Kidney tubule cell (primary cell): Measurements from ENCODE around the gene PDE4D.
A peak's percentile ranks its signal among the peaks of the same experiment; 100 is the strongest.
"Not testable (repeated sequence)": the region's sequence is repeated elsewhere in the genome, so short reads cannot be mapped to it uniquely, and the experiment has no call there.

Experiments
- DNase-seq: peaks from one replicate; pipeline ENCODE4 v3.0.0-alpha.2; 2018; ENCODE audit warnings: low spot score

PDE4D gene

DNA sequence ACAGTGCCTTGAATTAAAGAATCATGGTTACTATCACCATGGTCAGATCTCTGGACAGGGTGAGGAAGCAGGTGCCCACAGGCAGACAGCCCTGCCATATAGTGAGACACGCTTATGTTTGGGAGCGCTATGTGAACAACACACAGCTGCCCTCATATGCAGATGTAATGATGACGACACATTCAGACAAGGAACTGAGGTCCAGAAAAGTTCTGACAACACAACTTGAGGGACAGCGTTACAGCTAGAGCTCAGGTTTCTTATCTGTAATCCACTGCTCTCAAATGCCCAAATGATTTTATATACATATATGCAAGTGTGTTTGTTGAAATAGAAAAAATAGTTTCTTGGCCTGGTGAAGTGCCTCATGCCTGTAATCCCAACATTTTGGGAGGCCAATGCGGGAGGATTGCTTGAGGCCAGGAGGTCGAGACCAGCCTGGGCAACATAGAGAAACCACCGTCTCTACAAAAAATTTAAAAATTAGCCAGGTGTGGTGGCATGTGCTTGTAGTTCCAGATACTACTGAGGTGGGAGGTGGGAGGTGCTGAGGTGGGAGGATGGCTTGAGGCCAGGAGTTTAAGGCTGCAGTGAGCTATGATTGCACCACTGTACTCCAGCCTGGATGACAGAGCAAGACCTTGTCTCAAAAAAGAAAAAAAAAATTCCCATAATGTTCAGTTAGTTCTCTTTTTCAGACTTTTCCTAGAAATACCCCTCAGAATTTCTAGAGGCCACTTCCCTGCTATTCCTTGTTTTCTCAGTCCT is 887.4 kb downstream of the PDE4D start:
- no peak for DNase-seq

DNA sequence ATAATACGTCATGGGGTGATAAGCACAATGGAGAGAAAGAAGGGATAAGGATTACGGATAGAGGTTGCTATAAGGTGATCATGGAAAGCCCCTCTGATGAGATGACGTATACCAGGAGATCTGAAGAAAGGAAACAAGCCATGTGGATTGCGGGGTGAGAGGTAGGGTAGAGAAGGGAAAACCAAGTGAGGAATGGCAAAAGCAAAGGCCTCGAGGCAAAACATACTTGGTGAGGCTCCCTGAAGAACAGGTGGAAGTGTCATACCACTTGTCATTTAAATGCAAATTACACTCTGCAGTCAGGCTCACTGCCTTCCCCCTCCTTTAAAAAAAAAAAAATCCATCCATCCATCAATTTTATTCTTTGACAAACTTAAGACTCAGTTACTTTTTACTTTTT is 889.9 kb downstream of the PDE4D start:
- no peak for DNase-seq

DNA sequence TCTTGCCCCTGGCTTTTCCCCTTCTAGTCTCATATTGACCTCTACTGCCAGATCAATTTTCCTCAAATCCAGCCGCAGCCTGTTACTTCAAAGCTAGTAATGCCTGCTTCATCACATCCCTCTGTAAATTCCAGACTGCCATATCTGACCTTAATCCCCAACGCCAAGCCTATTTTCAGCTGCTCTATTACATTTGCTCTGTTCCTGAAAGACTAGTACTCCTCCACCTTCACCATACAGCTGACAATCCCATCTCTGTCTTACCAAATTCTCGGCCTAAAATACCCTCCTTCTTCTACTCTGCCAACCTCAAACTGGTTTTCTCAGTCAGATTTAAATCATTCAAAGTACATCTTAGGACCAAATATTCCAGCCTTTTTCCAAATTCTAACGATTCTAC is 890.4 kb downstream of the PDE4D start:
- DNase-seq = no peak

DNA sequence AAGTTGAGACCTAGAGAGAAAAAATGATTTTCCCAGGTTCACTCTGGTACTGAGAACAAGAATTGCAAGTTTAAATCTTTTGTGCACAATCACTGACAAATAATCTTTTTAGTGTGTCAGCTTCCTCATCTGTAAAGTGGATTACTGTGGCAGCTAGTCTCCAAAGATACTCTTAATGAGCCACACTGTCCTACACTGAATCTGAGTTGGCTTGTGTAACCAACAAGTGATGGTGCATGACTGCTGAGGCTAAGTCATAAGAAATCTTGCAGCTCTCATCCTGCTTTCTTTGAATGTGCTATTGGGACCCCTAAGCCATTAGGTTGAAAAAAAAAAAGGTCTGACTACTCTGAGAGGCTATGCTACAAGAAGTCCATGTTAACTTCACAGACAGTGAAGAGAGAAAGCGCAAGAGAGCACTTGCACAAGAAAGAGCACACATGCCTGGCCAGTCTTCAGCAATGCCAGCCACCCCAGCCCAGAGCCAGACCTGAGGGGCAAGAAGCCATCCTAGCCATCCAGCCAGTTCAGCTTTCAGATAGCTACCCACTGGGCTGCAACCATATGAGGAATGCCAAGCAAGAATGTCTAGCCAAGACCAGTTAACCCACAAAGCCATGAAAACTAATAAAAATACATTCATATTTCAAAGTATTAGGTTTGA is 891.2 kb downstream of the PDE4D start:
- DNase-seq = no peak

DNA sequence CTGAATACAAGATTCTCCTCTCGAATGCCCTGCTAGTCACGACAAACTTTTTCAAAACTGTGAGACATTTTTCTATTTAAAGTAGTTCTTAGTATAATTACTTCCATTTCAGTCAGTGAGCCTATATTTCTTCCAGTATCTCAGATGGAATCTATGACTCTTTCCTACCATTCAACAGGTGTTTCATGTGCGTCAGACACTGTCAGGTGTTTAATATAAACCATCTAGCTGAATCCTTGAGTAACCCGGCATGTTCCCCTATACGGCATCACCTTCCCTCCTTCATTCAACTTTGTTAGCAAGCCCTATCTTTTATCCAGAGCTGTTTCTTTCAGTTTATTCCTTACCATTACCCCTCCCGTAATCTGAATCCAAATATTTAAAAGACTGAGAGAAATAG is 891.8 kb downstream of the PDE4D start:
- DNase-seq = no peak

DNA sequence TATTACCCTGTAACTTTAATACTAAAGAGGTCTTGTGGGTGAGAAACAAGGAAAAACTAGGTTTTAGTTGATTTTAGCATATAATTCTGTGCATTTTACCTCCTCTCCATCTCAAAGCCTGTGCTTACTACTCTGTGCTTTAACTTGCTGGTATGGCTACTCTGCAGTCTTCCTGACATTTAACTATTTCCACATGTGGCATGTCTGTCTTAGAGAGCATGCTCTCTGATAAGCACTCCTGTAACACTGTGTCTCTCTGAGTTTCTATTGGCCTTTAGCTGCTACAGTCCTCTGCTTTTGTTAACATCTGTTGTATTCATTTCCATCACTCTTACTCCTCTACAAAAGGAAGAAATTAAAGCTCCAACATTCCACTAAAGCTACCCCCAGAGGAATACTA is 892.4 kb downstream of the PDE4D start:
- no peak for DNase-seq

DNA sequence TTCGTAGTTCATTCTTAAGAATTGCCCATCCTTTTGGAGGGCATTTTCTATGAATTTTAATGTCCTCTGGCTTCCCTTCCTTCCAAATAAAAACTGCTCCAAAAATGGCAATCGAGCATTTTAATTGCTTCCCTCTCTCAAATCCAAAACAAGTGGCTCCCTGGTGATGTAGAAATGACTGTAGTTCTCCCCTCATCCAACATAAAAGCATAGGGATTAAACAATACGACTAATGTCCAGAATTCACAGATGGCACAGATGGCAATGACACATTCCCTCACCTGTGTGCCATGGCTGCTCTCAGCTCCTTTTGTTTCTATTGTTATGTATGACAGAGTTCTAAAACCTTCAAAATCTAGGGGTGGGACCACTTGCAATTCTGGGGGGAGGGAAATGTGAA is 893.3 kb downstream of the PDE4D start:
- DNase-seq = no peak

DNA sequence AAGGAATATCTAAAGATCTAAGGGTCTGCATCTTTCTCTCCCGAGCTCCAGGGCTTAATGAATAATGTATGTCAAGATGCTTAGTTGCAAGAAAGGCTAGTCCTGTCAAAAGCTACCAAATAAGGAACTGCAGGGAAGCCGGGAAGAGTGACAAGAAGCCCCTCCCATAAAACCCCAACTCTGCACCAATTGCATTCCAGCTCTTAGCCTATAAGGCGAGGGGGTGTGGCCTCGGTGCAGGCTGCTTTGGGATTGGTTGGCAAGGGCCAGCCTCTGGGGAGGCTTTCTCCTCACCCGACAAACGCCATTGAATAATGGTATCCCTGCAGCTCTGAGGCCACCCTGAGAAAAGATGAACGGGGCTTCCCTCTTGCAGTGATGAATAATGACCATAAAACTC is 893.7 kb downstream of the PDE4D start:
- no peak for DNase-seq

DNA sequence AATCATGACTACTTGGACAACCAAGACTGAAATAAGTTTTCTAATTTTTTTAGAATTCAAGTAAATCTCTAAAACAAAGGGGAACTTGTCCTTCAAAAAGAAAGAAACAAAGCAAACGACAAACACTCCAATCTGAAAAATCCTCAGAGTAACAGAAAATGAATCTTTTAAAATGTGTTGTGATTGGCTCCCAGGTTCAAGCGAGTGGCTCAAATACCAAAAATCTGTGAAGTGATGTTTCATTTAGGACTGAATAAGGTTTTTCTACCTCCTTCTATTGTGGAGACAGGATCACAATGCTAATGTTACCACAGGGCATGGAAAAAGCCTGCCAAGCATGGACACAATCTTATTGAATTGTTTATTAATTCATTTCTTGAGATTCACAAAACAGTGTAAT is 895.0 kb downstream of the PDE4D start:
- no peak for DNase-seq

DNA sequence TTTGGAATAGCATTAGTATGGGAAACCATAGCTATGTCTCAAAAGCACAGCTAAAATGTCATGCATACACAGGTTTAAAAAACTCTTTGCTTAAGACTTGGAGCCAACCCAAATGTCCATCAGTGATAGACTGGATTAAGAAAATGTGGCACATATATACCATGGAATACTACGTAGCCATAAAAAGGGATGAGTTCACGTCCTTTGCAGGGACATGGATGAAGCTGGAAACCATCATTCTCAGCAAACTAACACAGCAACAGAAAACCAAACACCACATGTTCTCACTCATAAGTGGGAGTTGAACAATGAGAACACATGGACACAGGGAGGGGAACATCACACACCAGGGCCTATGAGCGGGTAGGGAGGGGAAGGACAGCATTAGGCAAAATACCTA is 897.7 kb downstream of the PDE4D start:
- DNase-seq = not testable (repeated sequence)

DNA sequence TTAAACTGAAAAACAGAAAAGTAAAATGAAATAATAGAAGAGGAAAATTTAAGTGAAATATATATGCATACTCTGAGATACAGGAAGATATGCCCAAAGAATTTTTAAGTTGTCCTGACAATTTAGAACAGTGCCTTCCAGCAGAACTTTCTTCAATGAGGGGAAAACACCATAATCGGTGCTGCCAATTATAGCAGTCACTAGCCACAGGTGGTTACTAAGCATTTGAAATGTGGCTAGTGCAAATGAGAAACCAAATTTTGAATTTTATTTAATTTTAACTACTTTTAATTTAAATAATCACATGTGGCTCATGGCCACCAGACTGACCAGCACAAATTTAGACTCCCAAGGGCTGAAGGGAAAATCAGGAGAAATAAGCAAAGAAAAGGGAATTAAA is 900.1 kb downstream of the PDE4D start:
- DNase-seq = no peak

DNA sequence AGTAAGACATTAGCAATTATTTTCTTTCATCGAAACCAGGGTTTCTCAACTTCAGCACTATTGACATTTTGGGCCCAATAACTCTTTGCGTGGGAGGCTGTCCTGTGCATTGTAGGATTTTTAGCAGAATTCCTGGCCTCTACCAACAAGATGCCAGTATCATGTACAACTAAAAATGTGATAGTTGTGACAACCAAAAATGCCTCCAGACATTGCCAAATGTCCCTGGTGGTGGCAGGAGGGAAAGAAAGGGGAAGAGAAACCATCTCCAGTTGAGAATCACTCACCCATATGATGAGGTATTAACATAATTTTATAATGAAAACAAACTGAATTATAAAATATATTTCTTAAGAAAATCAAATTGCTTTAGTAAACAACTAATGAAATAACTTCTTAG is 904.6 kb downstream of the PDE4D start:
- DNase-seq = no peak

DNA sequence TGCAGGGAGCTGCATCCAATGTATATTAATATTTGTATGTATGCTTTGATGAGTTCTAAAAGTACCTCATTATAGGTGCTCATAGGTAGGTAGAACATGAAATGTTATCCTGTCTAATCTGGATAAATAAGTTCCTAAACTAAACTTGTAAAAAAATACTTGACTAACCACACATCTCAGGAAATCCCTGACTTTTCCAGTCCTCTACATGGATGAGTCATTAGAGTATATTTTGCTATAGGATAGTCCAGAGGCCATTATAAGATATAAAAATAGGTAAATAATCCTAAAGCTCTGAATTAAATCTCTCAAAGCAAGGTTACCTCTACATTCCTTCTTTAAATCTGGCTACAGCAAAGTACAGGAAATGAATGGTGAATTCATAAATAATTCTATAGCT is 906.3 kb downstream of the PDE4D start:
- DNase-seq = no peak

DNA sequence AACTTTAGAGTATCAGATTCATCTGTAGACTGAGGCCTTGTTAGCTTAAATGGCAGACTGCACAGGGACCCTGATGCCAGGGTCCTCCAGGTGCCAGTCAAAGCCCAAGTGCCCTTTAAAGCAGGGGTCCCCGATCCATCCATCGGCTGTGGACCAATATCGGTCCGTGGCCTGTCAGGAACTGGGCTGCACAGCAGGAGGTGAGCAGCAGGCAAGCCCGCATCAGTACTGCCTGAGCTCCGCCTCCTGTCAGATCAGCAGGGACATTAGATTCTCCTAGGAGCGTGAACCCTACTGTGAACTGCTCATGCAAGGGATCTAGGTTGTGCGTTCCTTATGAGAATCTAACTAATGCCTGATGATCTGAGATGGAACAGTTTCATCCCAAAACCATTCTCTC is 907.2 kb downstream of the PDE4D start:
- no peak for DNase-seq

DNA sequence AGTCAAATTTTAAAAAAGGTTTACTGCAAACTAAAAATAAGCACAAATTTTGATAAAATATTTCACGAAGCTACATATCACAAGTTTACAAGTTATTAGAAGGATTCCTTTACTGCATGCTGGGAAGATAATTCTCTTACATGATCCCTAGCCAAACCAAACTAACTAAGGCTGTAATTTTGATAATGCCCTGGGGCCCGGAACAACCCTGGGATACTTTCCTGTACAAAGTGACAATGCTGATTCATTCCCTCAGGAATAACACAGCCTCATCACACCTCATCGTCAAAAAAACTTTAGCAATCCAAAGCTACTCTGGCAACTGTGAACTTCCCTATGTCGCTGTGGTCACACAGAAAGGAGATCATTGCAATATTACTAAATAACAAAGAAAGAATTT is 907.8 kb downstream of the PDE4D start:
- no peak for DNase-seq

DNA sequence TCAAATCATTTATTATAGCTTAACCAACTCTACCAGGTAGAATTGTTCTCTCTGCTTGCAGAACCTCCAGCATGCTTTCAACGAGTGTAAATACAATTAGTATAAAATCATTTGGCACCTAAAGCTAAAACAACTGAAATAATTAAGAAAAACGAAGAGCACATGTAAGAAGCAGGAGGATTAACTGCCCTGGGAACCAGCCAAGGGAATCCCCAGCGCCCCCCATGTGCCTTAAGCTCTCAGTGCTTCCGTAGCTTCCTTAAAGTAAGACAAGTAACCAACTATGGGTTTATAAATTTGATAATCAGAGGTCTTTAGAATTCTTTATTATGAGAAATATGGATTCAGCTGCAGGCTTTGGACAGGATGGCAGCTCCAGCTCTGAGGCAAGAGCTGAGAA is 908.2 kb downstream of the PDE4D start:
- DNase-seq = no peak

DNA sequence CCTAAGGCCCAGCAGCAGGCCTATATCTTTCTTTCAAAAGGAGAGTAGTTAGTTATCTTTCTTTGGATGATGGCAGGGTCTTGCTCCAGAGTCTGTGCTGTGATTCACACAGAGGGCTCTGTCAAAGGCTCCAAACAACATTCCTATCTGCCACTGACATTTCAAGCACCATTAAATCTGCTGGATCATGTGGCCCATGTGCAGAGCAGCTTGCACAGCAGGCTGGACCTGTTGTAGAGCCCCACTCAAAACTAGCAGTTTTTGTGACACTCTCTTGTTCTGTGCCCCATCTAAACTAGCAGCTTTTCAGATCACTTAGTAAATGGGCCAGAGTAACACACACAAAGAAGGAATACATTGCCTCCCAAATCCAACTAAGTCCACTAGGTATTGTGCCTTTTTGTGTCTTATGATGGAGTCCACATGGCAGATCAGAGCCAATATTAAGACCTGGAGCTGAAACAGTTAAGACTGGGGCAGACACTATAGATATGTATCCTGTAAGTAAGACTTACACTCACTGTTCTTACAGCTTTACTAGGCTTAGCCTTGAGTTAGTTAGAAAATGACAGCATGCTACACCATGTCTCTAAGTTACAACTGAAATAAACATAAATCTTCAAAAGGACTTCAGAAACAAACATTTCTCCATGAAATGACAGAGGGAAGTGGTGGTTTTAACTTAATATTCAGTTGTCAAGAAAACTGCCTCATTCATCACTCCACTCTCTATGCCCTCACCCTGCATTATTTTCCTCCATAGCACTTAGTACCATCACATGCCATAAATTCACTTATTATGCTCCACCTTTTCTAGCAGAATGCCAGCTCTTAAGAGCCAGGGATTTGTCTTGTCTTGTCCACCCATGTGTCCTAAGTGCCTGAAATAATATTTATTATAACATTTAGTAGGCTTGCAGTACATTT is 909.7 kb downstream of the PDE4D start:
- DNase-seq = peak; percentile 74

DNA sequence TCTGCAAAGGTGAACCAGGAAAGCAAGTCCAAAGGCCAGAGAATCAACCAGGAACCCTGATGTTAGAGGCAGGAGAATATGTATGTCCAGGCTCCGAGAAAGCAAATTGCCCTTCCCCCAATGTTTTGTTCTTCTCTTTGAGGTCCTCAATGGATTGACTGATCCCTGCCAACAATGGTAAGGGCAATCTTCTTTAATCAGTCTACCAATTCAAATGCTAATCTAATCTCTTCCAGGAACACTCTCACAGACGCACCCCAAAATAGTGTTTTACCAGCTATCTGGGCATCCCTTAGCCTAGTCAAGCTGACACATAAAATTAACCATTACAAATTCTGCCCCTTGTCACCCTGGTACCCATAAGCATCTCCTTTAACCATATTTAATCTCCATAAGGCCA is 912.6 kb downstream of the PDE4D start:
- DNase-seq = no peak

DNA sequence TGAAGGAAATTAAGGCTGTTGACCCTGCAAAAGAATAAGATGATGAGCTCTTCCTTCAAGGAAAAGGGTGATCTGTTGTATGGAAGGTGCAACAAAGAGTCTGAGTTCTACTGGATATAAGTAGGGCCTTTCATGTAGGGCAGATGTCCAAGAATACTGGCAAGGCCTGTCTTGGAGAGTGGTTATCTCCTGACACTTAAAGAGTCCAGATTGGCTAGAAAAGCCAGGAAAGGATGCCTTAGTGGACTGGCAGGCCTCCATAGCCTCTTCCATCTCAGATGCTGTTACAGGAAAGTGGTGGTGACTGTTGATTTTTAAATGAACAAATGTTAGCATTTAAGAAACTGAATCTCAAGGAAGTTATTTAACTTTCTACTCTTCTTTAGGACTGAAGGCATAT is 914.4 kb downstream of the PDE4D start:
- no peak for DNase-seq

DNA sequence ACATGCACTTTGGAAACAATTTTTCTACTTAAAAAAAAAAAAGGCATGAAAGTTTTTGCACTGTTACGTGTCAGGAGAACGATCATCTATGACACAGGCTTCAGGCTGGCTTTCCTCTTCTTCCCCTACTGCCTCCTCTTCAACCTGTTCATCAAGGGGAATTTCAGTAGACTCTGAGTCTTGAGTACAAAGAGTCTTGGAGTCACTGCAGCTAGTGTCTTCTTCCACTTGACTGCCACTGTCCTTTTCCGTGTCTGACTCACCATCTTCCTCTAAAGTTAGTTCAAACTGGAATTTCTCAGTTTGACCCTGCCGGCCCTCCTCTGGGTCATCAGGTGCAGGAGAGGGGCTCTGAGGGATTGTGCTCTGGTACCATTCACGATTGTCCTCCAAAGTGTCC is 918.9 kb downstream of the PDE4D start:
- DNase-seq = no peak

DNA sequence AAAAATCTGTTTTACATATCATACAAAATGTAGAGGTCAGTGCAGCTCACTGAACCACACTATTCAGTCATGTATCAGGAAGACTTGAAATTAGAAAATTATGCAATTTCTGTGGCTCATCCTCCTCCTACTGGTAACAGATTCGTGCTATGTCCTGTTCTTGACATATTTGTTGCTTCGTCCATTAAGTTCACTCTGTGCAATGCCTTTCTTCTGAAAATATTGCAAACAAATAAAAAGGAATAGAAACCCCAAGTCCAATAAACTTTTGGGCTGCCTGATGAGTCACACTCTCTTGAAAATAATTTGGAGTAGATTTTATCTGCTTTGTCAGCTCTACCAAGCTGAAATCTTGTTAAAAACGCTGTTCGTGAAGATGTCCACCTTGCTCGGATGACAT is 919.4 kb downstream of the PDE4D start:
- DNase-seq = no peak

DNA sequence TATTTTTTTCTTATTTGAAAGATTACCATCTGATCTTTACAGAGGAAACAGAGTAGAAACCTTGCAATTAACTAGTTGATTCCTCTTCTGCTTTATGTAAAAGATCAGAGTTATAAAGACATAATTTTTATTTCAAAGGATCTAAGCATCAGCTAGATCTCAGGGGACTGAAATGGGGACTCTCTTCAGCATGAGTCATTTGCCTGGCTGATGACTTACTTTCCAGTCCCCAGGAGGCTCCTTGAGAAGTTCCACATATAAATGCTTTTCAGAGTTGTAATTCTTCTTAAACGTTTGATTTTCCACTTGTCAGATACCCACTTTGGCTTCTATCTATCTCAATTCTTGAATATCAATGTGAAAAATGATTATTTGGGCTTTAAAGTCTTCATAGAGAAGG is 921.2 kb downstream of the PDE4D start:
- peak; percentile 38 for DNase-seq

DNA sequence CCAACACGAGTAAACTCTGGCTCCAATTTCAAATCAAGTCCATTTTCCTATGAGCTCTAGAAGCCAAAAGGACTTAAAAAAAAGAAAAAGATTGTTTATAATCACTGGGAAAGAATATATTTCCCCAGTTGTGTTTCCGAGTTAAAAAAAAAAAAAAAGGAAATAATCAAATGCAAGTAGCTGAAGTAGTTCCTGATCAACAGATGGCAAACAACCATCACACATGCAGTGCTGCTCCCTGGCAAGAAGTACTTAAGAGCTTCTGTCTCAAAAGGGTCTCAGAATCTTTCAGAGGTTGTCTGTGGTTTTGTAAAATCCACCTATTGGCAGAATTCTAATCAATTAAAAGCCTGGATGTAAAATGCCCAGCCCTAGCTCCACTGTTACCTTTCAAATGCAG is 922.8 kb downstream of the PDE4D start:
- no peak for DNase-seq
